ENCODE data around the gene LRP1B.

DNA sequence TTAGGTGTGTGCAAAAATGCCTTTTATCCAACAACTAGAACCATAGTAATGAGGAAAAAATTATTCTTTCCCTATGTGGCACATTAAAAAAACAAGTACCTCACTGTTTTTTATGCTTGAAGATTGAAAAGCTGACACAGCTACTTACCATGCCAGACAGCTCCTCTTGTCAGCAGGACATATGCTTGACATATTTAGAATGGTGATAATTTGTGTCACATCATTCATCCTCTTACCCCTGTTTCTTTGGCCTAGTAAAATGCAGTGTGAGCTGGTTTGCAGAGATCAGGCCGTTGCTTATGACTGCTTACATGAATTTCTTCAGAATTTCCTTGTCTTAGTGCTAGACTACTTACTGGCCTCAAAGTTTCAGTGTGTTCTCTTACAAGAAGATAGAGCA, 869.9 kb downstream of the LRP1B start:
- TF ChIP-seq, protein P1, sequence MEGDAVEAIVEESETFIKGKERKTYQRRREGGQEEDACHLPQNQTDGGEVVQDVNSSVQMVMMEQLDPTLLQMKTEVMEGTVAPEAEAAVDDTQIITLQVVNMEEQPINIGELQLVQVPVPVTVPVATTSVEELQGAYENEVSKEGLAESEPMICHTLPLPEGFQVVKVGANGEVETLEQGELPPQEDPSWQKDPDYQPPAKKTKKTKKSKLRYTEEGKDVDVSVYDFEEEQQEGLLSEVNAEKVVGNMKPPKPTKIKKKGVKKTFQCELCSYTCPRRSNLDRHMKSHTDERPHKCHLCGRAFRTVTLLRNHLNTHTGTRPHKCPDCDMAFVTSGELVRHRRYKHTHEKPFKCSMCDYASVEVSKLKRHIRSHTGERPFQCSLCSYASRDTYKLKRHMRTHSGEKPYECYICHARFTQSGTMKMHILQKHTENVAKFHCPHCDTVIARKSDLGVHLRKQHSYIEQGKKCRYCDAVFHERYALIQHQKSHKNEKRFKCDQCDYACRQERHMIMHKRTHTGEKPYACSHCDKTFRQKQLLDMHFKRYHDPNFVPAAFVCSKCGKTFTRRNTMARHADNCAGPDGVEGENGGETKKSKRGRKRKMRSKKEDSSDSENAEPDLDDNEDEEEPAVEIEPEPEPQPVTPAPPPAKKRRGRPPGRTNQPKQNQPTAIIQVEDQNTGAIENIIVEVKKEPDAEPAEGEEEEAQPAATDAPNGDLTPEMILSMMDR (IDR thresholded peaks at IDR 0.05) = no peak
- no peak for TF ChIP-seq POLR2A (IDR thresholded peaks at IDR 0.05)

Measured in vagina (tissue), 2 donors.